Hematopoietic multipotent progenitor cell treated with erythropoietin and hydrocortisone succinate and interleukin-3 and kit ligand, for 15 days (in vitro differentiated cells): ENCODE data around the gene CEP104.

ENCODE experiments used
- DNase-seq: peaks from one replicate; pipeline ENCODE4 v3.0.0-alpha.2; 2015; ENCODE audit warnings: low spot score

The CEP104 gene

DNA sequence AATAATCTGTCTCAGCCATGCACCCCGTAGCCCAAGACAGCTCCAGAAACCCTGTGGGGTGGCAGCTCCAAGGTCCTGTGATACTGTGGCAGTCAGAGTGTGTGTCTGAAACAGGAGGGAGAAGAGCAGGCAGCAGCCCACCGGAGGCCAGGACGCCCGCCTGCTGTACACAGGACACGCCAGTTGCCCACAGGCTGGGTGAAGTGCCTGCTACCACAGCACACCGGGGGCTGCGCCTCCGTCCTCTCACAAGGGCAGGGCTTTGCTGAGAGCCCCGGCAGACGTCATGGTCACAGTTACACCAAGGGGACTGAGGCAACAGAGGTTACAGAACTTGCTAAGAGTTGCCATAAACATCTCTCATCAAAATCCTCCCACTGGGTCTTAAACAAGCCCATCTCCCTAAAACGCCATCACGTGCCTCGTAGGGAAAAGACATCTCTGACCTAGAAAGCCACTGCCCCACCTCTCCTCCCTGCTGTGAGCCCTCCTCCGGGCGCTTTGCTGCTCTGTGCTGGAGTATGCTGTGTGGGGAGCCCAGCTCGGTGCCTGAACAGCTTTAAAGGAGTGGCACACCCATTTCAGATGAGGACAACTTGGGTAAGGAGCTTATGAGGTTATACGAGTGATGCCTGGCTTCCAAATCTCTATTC, 37.7 kb upstream of the CEP104 start:
- no peak for DNase-seq

DNA sequence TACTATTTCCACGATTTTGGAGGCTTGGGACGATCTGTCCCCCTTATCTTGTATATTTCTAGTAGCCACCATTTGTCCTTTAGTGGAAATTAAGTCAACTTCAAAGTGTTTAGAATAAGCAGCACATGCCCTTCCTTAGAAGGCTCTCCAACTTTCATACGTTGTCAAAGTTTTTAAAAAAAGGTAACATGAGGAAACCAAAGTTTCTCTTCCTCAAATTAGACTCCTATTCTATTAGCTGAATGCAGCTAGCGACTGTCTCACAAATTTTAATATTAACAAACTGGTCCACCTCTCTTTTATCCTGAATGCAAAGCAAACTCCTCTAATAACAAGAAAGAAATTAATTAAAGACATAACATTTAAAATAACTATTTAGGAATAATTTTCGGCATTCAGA, 36.2 kb upstream of the CEP104 start:
- no peak for DNase-seq

DNA sequence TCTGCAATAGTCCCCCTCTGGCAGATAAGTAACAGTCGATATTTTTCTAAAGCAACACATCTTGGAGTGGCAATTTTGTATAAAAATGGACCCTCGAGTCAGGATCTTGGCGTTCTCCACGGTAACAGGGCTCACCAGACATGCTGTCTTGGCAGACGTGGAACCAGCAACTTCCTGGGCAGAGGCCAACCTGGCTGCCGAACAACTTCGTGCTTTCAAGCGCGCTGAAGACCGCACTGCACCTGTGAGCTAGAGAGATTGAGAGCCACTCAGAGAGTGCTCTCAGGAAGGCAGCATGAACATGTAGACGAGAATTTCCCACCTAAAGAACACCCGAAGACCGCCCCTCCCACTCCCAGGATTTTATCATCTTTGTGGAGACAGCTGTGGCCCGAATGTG, 35.7 kb upstream of the CEP104 start:
- DNase-seq, result no peak

DNA sequence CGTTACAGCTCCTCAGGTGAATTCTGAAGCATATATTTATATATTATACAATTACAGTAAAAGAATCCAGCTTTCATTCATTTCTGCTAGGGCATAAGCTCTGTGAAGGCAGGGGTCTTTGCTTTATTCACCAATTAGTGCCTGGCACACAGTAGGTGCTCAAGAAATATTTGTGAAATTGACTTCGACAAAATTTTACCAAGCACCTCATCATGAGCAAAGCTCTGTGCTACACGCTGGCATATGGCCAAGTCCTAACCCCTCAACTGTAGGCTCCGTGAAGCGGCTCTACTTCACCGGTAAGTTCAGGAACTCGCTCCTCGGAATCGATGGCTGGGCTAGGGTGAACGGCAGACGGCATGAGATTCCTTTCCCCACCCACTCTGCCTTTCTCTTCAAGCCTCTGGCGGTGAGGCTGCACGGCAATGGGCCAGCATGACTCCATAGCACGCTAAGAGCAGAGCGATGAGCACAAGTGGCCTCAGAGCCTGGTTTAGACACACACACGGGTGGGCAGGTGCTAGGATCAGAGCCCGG, 34.4 kb upstream of the CEP104 start:
- DNase-seq, result no peak

DNA sequence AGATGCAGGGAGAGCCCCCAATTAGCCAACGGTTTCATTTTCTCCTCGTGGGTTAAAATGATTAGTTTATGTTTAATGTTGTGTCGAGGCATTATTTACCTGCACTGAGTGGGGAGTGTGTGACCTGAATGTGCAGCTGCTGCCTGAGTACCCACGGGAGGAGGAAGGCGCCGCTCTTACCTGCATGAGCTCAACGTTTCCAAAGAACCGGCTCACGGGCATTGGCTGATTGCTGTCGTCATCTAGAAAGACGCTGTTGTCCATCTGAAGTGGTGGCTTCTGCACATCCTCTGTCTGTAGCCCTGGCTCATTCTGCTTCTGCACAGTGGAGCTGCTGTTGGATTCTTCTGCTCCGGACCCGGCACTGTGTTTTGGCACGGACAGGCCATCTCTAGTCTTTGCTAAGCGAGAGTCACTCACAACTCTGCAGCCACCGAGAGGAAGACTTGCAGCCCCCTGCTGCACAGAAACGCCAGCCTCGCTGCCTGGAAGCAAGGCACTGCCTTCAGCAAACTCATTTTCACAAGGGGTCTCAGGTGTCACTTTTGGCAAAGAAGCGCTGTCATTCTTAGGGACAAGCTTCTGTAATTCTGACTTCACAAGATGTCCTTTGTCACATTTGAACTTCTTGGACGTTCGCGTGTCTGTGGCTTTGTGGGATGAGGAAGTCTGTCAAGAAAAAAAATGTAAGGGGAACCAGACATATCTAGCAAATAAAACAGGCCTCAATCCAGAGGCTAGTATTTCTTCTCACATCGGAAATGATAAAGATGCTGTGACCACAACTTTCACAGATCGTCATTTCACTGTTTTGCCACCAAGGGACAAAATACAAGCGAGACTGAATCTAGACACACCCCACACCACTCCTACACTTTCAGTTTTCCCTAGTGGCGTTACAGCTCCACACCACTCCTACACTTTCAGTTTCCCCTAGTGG, 33.6 kb upstream of the CEP104 start:
- DNase-seq, result no peak

DNA sequence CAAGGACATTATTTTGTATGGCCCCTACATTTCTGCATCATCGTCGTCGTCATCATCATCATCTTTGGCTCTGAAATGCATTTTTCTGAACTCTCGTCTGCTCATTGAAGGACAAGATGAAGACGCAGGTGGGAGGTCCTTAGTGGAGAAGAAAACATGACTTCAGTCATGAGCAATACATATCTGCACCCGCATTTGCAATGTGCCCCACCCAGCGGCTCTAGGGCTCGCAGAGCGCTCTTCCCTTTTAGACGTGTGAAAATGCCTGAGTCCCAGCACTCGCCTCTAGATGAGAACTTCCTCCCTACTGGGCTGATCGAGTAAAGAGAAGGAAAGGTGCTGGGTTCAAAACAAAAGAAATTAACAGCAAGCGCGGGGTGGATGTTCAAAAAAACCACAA, 32.9 kb upstream of the CEP104 start:
- DNase-seq, result no peak

DNA sequence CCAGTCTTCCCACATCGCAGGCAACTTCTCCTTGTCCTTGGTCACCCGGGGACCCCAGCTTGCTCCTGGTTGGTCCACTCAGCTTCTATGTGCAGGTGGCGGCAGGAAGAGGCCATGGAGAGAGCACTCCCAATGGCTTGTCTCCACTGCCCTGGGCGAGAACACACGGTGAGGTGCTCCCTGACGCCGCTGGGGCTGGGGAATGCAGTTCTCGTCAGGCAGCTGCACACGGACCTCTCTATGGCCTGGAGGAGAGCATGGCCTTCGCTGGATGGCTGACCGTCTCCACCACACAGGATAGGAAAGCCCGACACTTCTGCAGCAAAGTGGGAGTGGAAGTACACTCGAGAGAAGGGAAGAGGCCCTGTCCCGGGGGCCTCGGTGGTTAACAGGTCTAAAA, 31.3 kb upstream of the CEP104 start:
- no peak for DNase-seq

DNA sequence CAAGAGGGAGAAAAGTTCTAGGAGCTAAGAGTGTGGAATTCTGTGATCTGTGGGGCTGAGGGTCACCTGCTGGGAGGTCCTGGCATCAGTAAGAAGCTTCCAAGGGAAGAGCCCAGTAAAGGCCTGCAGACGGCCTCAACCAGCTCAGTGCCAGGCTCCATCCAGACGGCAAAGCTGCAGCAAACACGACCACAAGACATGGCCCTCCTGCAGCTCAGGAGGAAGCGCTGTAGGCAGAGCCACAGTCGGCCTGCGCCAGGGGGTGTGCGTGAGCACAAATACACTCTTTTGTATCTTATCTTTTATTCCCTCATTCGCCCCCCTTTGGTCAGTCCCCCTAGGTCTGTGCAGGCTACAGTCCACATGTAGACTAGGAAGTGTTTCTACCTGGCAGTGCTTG, 29.7 kb upstream of the CEP104 start:
- no peak for DNase-seq

DNA sequence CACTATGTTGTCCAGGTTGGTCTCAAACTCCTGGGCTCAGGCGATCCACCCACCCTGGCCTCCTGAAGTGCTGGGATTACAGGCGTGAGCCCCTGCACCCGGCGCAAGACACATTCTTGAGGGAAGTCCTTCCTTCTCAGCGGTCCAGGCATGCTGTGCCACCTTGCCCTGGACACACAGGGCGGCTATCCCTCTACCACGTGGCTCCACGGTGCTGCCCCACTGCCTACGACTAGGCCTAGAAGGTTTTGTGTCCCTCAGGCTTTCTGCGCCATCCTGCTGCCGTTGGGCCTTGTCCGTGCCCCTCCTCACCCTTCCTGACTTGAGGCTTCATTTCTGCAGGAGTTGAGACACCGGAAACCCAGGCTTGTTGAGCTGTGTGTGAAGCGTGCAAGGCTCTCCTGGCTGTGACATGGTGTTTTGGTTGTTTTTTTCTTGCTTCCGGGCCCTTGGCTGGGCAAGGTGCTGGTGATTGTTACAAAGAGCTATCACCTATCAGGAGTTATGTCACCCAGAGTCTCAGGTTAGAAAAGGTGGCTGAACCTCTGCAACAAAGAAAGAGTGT, 29.2 kb upstream of the CEP104 start:
- DNase-seq, result no peak

DNA sequence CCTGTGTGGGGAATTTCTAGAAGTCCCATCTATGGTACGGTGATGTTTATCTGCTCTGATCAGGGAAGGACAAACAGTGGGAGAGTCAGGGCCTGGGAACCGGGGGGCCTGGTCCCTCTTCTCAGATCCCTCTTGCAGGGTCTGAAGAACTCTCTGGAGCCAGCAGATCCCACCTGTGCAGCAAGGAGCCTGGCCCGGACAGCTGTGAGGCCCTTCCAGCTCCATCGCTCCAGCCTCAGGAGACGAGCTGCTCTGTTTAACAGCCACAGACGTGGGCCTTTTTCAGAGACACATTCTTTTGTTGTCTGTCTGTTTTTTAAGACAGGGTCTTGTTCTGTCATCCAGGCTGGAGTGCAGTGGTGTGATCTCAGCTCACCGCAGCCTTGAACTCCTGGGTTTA, 28.6 kb upstream of the CEP104 start:
- no peak for DNase-seq

DNA sequence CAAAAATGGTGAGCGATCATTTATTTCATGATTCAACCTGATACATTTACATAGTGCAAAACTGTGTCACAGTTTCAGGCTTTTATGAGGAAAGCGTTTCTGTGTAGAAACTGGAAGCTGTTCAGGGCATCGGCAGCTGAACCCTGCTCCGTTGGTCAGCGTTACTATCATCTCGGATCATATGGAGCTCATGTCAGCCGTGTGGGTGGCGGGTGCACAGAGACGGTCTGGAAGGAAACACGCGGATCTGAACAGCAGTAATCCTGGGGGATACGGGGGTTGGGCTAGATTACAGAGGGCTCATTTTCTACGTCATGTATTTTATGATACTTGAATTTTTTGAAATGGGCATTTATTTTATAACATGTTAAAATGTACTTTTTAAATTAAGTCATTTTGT, 28.0 kb upstream of the CEP104 start:
- DNase-seq, result no peak

DNA sequence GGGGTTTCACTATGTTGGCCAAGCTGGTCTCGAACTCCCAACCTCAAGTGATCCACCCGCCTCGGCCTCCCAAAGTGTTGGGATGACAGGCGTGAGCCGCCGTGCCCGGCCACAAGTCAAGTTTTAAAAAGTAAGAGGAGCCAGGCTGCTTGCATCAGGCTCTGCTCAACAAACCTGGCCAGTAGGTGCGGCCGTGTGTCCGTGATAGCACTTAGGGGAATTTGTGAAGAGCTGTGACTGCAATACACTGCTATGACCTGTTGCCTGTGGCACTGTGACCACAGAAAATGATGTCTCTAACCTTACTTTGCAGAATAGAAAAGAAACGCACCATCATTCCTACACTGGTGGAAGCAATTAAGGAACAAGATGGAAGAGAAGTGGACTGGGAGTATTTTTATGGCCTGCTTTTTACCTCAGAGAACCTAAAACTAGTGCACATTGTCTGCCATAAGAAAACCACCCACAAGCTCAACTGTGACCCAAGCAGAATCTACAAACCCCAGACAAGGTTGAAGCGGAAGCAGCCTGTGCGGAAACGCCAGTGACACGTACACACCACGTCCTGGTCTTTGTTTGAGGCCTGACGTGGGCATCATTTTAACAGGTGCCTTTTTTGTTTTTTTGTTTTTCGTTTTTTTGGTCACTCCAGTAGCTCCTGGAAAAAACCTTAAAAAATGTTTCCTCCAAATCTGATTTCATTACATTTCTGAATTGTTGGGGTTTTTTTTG, 26.3 kb upstream of the CEP104 start:
- no peak for DNase-seq

DNA sequence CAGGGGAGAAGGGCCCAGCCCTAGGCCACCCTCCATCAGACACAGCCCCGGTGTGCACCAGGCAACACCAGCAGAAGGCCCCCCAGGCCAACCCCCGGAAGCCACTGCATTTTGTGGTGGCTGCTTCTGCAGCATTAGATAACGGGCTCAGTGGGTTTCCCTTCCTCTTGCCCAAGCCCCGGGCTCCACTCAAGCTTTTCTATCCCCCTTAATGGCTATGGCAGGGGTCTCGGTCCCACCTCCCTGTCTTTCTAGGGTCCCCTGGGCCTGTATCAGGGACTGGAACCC, 24.1 kb upstream of the CEP104 start:
- DNase-seq, result no peak

DNA sequence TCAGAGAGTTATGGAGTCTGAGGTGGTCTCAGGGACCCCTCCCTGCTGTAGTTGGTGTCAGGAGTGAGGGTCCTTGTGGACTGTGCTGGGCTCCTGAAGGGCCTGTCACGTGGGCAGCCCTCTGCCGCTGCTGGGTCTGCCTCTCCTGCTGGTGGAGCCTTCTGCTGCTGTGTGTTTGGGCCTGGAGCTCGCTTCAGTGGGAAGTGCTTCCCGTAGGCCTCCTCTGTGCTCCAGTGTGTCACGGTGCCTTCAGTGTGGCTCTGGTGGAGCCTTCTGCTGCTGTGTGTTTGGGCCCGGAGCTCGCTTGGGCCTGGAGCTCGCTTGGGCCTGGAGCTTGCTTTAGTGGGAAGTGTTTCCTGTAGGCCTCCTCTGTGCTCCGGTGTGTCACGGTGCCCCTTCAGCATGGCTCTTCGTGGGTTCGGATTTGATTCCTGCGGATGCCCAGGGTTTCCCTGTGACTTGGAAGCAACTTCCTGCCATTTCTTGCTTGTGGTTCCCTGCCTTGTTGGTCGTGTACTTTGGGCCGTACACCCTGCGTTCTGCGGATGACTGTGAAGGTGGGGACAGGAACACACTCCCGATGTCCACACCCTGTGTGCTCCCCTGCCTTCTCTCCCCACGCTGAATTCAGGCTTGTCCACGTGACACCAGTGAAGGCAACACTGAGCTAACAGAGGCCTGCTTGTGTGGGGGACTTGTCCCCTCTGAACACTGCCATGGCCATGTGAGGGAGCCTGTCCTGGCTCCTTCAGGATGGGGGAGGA, 23.6 kb upstream of the CEP104 start:
- DNase-seq, result no peak

DNA sequence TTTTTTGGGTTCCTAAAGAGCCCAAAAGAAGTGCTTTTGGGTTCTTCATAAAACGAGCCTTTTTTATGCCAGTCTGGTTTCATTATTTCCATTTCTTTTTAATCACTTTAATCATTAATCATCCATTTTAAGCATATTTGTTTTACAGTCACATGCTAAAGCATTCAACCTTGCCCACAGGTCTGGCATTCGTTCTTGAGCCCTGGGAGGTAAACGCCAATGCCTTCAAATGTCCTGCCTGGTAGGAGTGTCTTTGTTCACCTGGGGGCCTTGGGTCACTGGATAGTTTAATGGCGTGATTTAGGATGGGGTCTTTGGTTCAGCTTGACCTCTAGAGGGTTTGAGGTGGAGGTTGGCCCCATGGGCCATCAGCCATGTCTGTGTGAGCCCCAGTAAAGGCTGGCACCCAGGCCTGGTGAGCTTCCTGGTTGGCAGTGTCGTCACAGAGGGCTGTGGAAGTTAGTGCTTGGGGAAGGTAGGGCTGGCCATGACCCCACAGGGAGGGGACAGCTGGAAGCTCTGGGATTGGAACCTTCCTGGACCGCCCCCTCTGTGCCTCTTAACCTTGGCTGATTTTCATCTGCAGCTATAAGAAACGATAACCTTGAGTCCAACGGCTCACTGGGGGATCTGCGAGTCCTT, 22.9 kb upstream of the CEP104 start:
- no peak for DNase-seq

DNA sequence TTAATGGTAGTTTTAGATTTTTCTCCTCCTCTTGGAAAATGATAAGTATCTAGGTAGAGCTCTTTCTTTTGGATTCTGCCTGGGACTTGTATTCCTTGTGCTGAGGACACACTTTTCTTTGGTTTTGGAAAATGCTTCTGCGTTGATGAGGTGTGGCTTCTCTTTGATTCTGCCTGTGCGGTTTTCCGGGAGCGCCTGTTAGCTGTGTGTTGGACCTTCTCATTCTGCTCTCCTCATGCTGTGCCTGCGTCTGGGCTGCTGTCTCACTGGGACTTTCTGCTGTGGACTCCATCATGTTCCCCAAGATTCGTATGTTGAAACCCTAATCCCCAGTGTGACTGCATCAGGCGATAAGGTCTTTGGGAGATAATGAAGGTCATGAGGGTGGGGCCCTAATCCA, 22.1 kb upstream of the CEP104 start:
- DNase-seq, result no peak

DNA sequence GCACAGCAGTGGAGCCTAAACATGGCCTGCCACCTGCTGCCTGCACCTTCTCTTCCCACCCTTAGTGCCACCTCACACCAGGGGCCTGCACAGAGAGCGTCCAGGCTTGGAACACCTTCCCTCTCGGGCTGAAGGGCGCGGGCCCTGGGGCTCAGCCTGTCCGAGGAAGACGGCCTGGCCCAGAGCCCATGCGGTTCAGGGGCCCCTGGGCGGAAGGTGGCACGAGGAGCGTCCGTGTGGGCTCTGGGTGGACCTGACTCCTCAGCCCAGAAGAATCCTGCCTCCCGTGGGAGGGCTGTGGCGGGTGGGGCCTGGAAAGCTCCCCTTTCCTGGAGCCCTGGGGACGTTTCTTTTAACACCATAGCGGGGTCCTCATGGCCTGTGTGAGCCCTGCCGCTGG, 19.7 kb upstream of the CEP104 start:
- no peak for DNase-seq

DNA sequence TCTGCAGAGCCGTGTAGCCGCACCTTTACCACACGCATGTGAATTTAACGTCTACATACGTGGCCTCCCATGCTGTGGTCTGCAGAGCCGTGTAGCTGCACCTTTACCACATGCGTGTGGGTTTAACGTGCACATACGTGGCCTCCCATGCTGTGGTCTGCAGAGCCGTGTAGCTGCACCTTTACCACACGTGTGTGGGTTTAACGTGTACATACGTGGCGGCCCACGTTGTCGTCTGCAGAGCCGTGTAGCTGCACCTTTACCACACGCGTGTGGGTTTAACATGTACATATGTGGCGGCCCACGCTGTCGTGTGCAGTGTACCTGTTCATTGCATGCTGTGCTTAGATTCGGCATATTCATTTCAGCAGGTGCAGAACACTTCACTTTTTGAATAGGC, 17.7 kb upstream of the CEP104 start:
- no peak for DNase-seq

DNA sequence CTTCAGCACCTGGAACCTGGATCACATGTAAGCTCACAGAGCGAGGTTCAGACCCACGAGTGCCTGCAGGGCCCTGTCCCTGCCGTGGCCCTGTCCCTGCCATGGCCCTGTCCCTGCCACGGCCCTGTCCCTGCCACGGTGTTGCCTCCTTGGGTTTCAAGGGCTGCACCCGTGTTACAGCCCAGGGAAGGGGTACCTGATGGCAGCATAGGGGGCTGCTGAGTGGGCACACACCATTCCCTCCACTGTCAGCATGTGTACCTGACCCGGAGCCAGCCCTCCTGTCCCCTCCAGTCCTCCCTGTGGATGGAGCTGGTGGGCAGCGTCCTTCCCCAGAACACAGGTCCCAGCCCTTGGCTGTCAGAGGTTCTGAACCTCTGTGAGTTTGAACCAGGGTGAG, 15.5 kb upstream of the CEP104 start:
- no peak for DNase-seq

DNA sequence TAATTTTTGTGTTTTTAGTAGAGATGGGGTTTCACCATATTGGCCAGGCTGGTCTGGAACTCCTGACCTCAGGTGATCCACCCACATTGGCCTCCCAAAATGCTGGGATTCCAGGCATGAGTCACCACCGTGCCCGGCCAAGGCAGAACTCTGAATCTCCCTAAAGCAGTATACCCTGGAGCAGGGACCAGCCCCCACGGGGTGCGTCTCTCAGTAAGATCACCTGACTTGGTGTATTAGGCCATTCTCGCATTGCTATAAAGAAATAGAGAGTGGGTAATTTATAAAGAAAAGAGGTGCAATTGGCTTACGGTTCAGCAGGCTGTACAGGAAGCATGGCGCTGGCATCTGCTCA, 14.4 kb upstream of the CEP104 start:
- no peak for DNase-seq

DNA sequence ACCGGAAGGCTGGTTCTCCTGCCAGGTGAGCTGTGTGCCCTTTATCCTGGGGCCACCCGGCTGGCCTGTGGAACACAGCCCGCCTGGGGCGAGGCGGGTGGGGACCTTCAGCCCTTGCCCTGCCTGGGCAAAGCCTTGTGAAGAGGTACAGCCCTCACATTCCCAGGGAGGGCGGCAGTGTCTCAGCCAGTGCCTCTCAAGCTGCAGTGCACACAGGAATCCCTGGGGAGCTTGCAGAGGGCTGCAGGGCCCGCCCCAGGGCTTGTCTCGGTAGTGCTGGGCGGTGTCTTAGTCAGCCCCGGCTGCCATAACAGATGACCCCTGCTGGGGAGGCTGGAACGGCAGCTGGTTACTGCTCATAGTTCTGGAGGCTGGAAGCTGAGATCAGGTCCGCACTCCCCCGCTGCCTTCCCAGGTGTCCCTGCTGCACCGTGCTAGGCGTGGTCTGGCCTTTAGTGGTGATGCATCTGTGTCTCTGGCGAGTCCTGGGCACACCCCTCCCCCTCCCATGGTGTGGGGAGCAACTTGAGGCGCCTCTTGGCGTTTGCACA, 12.8 kb upstream of the CEP104 start:
- no peak for DNase-seq
